Vagina (tissue), 2 donors: ENCODE results near the gene PPM1E. TPM values are rescaled to one million over a fixed set of nuclear protein-coding genes. Genes with fewer than 3 reads are reported as not detected.
"Not testable (repeated sequence)": the region's sequence is repeated elsewhere in the genome, so short reads cannot be mapped to it uniquely, and the experiment has no call there.

Source experiments
- DNase-seq, 2 donors: peaks; one replicate each; pipeline ENCODE4 v3.0.0-alpha.2; 2017; ENCODE audit errors: extremely low spot score in 2 of 2
- H3K27ac ChIP-seq: fragments of 200-600 bp; sonication (generic); one replicate; pipeline ENCODE4 v1.5.1; 2019
- H3K27me3 ChIP-seq: fragments of 200-600 bp; sonication (generic); one replicate; pipeline ENCODE4 v1.5.1; 2019
- H3K36me3 ChIP-seq, 2 donors: fragments of 200-600 bp; sonication (generic); one replicate each; pipeline ENCODE4 v1.5.1; 2017 to 2019
- H3K4me1 ChIP-seq: fragments of 200-600 bp; sonication (generic); one replicate; pipeline ENCODE4 v1.5.1; 2019
- H3K4me3 ChIP-seq, 2 donors: fragments of 200-600 bp; sonication (generic); 1 replicate in 1 of 2; 2 replicates in 1 of 2; pipeline ENCODE4 v1.5.1; 2016 to 2019
- H3K9me3 ChIP-seq: fragments of 200-600 bp; sonication (generic); one replicate; pipeline ENCODE4 v1.5.1; 2019
- POLR2A ChIP-seq, 2 donors: fragments of 450-650 bp; IDR thresholded peaks; one replicate each; pipeline ENCODE4 v1.6.1; 2017; ENCODE audit warnings: antibody characterized with exemption in 2 of 2, mild to moderate bottlenecking in 2 of 2, moderate library complexity in 2 of 2
- POLR2AphosphoS5 ChIP-seq, 2 donors: sonication (generic); formaldehyde crosslinking; IDR thresholded peaks; one replicate each; pipeline ENCODE4 v1.9.0; 2017; ENCODE audit warnings: antibody characterized with exemption in 2 of 2, mild to moderate bottlenecking in 2 of 2, low read depth in 1 of 2; ENCODE audit not compliant: insufficient read depth in 1 of 2
- intact Hi-C: fragments of 100-400 bp; cut with DNase I; formaldehyde crosslinking; loops from one replicate; pipeline ENCODE4 v1.15.1; 2023
- total RNA-seq: library from RNA; depleted of rRNA; stranded (reverse); fragments of >200 nt; gene quantifications from one replicate; pipeline ENCODE4 v1.2.3, GENCODE V29; 2016
- TF ChIP-seq, protein P1 (sequence below), 3 experiments: fragments of 450-650 bp in 2 of 3; fragments of 200-600 bp in 1 of 3; sonication (generic) in 1 of 3; IDR thresholded peaks; one replicate each; pipeline ENCODE4 v1.5.1; 2017 to 2019; ENCODE audit warnings: antibody characterized with exemption in 3 of 3, mild to moderate bottlenecking in 2 of 3, moderate library complexity in 2 of 3

The PPM1E gene
- total RNA-seq, 1 donor from 2014 or later, result 0.25 TPM

DNA sequence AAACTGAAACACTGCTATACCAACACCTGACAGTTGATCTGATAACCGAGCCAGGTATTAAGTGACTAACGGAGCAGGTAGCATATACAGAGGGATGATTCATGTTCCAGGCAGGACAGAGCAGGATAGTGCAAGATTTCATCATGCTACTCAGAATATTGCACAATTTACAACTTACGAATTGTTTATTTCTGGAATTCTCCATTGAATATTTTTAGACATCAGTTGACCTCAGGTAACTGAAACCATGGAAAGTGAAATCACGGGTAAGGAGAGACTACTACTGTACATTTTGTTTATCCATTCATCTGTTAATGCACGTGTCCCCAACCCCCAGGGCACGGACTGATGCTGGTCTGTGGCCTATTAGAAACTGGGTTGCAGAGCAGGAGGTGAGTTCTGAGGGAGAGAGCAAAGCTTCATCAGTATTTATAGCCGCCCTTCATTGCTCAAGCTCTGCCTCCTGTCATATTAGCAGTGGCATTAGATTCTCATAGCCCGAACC is 14.5 kb upstream of the PPM1E start:
- H3K27me3 ChIP-seq, result no peaks in the 10 kb centered on the region
- H3K4me3 ChIP-seq, result no peak overlapping the region
- no peaks in the 10 kb centered on the region for H3K4me1 ChIP-seq
- no peaks in the 10 kb centered on the region for H3K9me3 ChIP-seq
- H3K27ac ChIP-seq, result no peak overlapping the region
- no peaks in the 10 kb centered on the region for H3K36me3 ChIP-seq
- no peak for DNase-seq
- TF ChIP-seq POLR2AphosphoS5 (IDR thresholded peaks at IDR 0.05; ENCODE audit: insufficient read depth in 1 of 2, low read depth in 1 of 2) (peak in 1 of 2 donors; percentile 71), POLR2A (IDR thresholded peaks at IDR 0.05) (no peak)
- intact Hi-C loops, result no loop called here

DNA sequence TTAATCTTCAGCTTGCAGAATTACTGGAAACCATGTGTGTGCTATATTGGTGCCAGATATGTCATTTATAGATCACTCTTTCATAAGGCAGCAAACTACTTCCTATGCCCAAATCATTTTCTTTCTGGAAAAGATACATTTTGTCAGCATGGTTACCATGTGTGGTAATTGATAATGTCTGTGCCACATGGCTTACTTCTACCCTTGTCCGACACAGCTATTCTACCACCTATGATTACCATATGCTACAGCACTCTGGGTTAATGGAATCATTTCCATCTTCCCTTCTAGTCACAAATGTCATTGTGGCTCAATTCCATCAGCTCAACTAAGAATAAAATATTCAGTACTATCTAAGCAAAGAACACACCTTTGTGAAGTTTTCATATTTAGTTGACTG is 8.0 kb upstream of the PPM1E start:
- intact Hi-C loops, result no loop called here
- Histone ChIP-seq H3K4me1 (no peaks in the 10 kb centered on the region), H3K9me3 (no peaks in the 10 kb centered on the region), H3K27me3 (no peaks in the 10 kb centered on the region), H3K27ac (no peak overlapping the region), H3K36me3 (no peaks in the 10 kb centered on the region), H3K4me3 (no peak overlapping the region)
- DNase-seq, result no peak
- TF ChIP-seq, protein P1, sequence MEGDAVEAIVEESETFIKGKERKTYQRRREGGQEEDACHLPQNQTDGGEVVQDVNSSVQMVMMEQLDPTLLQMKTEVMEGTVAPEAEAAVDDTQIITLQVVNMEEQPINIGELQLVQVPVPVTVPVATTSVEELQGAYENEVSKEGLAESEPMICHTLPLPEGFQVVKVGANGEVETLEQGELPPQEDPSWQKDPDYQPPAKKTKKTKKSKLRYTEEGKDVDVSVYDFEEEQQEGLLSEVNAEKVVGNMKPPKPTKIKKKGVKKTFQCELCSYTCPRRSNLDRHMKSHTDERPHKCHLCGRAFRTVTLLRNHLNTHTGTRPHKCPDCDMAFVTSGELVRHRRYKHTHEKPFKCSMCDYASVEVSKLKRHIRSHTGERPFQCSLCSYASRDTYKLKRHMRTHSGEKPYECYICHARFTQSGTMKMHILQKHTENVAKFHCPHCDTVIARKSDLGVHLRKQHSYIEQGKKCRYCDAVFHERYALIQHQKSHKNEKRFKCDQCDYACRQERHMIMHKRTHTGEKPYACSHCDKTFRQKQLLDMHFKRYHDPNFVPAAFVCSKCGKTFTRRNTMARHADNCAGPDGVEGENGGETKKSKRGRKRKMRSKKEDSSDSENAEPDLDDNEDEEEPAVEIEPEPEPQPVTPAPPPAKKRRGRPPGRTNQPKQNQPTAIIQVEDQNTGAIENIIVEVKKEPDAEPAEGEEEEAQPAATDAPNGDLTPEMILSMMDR (IDR thresholded peaks at IDR 0.05), result no peak
- no peak for TF ChIP-seq POLR2AphosphoS5 (IDR thresholded peaks at IDR 0.05; ENCODE audit: insufficient read depth in 1 of 2, low read depth in 1 of 2)
- no peak for TF ChIP-seq POLR2A (IDR thresholded peaks at IDR 0.05)

- H3K27ac ChIP-seq, H3K36me3 ChIP-seq, DNase-seq, H3K4me3 ChIP-seq, intact Hi-C loops, H3K9me3 ChIP-seq, H3K4me1 ChIP-seq, H3K27me3 ChIP-seq: not testable (repeated sequence)
These were observed 6.0 kb upstream of the PPM1E start for GRCh38 chr17:58749627-58750026.

DNA sequence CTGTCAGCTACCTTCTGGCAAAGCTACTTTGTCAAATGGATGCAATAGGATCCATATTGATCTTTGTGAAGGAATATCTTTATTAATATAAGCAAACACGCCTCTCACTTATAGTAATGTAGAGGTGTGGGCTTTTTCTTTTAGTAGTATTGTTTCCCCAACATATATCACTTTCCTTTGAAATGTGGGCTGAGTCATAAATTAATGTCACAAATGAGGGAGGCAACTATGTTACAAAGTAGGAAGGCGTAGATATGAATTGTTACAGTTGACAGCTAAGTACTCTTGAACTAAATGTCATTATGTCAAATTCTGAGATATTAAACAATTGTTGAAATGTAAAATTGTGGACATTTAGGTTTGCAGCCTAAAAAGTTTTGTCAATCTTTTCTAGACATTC is 2.6 kb upstream of the PPM1E start:
- Histone ChIP-seq H3K4me3 (no peak overlapping the region), H3K36me3 (no peaks in the 10 kb centered on the region), H3K27ac (no peak overlapping the region), H3K27me3 (no peaks in the 10 kb centered on the region), H3K9me3 (no peaks in the 10 kb centered on the region), H3K4me1 (peaks cover 22% of the 10 kb centered on the region)
- TF ChIP-seq POLR2AphosphoS5 (IDR thresholded peaks at IDR 0.05; ENCODE audit: insufficient read depth in 1 of 2, low read depth in 1 of 2) (no peak), POLR2A (IDR thresholded peaks at IDR 0.05) (no peak)
- no peak for DNase-seq
- intact Hi-C loops, result no loop called here

DNA sequence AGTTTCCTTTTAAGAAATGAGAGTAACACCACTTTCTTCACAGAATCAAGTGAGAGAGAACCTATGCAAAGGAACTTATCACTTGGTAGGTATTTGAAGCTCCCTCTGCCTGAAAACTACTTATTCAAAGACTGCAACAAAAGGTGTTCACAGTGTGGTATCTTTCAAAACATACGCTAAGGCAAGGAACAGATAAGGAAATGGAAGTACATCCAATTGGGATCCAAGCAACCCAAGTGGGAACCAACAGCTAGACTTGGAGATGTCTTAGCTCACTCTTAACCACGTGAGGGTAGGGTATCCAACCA is 431 bp upstream of the PPM1E start:
- H3K27me3 ChIP-seq, result no peaks in the 10 kb centered on the region

GRCh38 chr17:58756246-58757161 is 850 bp downstream of the PPM1E start:
- TF ChIP-seq POLR2A (IDR thresholded peaks at IDR 0.05) (no peak), POLR2AphosphoS5 (IDR thresholded peaks at IDR 0.05; ENCODE audit: insufficient read depth in 1 of 2, low read depth in 1 of 2) (no peak)
- TF ChIP-seq, protein P1 (IDR thresholded peaks at IDR 0.05), result no peak
- H3K27me3 ChIP-seq, result no peaks in the 10 kb centered on the region
- intact Hi-C loops, result no loop called here
- H3K9me3 ChIP-seq, result no peaks in the 10 kb centered on the region
- H3K36me3 ChIP-seq, result no peaks in the 10 kb centered on the region
- H3K27ac ChIP-seq, result no peak overlapping the region
- peaks cover 22% of the 10 kb centered on the region for H3K4me1 ChIP-seq
- peak overlapping the region; percentile 57 to 63 for H3K4me3 ChIP-seq
- DNase-seq, result no peak

More for the DNA sequence above, 431 bp upstream of the PPM1E start:
- TF ChIP-seq, protein P1 (IDR thresholded peaks at IDR 0.05), result no peak
- TF ChIP-seq POLR2AphosphoS5 (IDR thresholded peaks at IDR 0.05; ENCODE audit: insufficient read depth in 1 of 2, low read depth in 1 of 2), result no peak
- TF ChIP-seq POLR2A (IDR thresholded peaks at IDR 0.05), result no peak
- no peaks in the 10 kb centered on the region for H3K36me3 ChIP-seq
- H3K27ac ChIP-seq, result no peak overlapping the region
- H3K9me3 ChIP-seq, result no peaks in the 10 kb centered on the region
- intact Hi-C loops, result no loop called here
- H3K4me1 ChIP-seq, result peaks cover 22% of the 10 kb centered on the region
- H3K4me3 ChIP-seq, result peak overlapping the region; percentile 57 to 63
- no peak for DNase-seq
